NCI-H69 (cell line): ENCODE data around the gene ADSS1.

Experiments
- DNase-seq: peaks from one replicate; lab custom pipeline; 2025; lab: John Stamatoyannopoulos, UW

Gene ADSS1

GRCh38 chr14:104723651-104724406, at the start of gene ADSS1:
Gene ADSS1, plus strand, starts transcription at chr14:104724229. Its CDS starts 42 bp downstream, at chr14:104724271.
- DNase-seq: peak; percentile 68

- no peak for DNase-seq
Measured at GRCh38 chr14:104675447-104675846, 48.6 kb upstream of the ADSS1 start.

GRCh38 chr14:104676130-104676693, 47.8 kb upstream of the ADSS1 start:
- DNase-seq: no peak

GRCh38 chr14:104676694-104677511, 47.1 kb upstream of the ADSS1 start:
- DNase-seq: no peak

- peak; percentile 90 for DNase-seq
Measured at GRCh38 chr14:104677512-104678332, 46.3 kb upstream of the ADSS1 start.

GRCh38 chr14:104678346-104678745, 45.7 kb upstream of the ADSS1 start:
- DNase-seq: peak; percentile 41

- no peak for DNase-seq
Measured at GRCh38 chr14:104678901-104679705, 44.9 kb upstream of the ADSS1 start.

- no peak for DNase-seq
Measured at GRCh38 chr14:104680056-104680805, 43.8 kb upstream of the ADSS1 start.

- peak; percentile 29 for DNase-seq
Measured at GRCh38 chr14:104680806-104681688, 43.0 kb upstream of the ADSS1 start.

- DNase-seq: peak; percentile 73
Measured at GRCh38 chr14:104681689-104682074, 42.3 kb upstream of the ADSS1 start.

- no peak for DNase-seq
Measured at GRCh38 chr14:104682107-104682593, 41.9 kb upstream of the ADSS1 start.

GRCh38 chr14:104683653-104684448, 40.2 kb upstream of the ADSS1 start:
- no peak for DNase-seq

- no peak for DNase-seq
Measured at GRCh38 chr14:104684449-104684821, 39.6 kb upstream of the ADSS1 start.

- DNase-seq: no peak
Measured at GRCh38 chr14:104685216-104685997, 38.6 kb upstream of the ADSS1 start.

GRCh38 chr14:104685998-104686610, 37.9 kb upstream of the ADSS1 start:
- no peak for DNase-seq

- DNase-seq: no peak
Measured at GRCh38 chr14:104686624-104687517, 37.2 kb upstream of the ADSS1 start.
